ENCODE measurements around the gene LAG3.

Gene LAG3

GRCh38 chr12:6791931-6792520 lies 19.7 kb downstream of the LAG3 start:
- no peak for DNase-seq

DNA sequence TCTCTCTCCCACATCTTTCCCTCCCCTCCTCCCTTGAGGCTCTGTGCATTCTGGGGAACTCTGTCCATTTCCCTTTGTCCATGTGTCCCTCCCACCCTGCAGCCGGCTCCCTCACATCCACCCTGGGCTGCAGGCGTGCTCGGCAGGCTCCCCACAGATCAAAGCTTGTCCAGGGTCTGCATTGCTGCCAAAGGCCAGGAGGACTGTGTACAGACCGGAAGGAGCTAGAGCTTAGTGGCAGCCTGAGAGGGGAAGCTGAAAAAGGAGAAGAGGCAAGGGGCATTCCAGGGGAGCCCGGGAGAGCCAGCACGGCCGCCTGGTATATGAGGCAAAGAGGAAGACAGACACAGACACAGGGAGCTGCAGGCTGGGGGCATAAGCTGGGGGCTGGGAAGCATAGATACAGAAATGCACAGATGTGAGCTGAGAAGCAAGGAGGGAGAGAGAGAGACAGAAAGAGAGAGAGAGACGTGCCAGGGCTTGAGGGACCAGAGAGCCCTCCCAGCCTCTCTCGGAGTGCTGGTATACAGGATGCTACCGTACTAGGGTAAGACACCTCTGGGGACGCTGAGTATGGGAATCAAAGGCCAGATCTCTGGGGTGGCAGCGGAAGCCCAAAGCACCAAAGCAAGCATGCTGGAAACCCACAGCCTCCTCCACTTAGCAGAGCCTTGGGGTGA lies 20.3 kb downstream of the LAG3 start:
- DNase-seq, result no peak

GRCh38 chr12:6795088-6795487 lies 22.8 kb downstream of the LAG3 start:
- no peak for DNase-seq

DNA sequence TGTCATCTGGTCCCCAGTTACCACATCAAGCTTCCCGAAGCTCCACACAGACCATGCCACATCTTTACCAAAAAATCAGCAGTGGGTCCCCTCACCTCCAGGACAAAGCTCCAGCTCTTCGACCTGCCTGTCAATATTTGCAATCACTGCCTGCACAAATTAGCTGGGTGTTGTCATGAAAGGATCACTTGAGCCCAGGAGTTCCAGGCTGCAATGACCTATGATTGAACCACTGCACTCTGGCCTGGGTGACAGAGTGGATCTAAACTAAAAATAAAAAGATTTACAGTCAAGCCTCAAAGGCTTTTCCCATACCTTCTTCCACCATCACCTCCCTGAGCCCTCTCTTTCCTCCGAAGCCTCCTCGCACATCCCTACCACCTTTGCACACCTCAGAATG lies 24.3 kb downstream of the LAG3 start:
- no peak for DNase-seq

- DNase-seq, result no peak
Observed at GRCh38 chr12:6799147-6799546, 26.8 kb downstream of the LAG3 start.

GRCh38 chr12:6807170-6807569 lies 34.9 kb downstream of the LAG3 start:
- no peak for DNase-seq

DNA sequence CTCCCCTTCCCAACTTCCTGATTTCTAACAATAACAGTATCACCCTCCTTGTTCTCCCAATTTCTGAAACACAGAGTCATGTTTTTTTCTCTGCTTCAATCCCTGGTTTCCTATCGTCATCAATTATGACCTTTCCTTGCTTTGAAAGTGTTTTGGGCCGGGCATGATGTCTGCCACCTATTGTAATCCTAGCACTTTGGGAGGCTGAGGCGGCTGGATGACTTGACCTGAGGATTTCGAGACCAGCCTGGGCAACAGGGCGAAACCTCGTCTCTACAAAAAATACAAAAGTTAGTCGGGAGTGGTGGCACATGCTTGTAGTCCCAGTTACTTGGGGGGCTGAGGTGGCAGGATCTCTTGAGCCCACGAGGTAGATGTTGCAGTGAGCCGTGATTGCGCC lies 36.7 kb downstream of the LAG3 start:
- DNase-seq, result no peak

GRCh38 chr12:6810758-6811157 lies 38.4 kb downstream of the LAG3 start:
- no peak for DNase-seq

- DNase-seq, result no peak
Observed at GRCh38 chr12:6813363-6813762, 41.0 kb downstream of the LAG3 start.

- no peak for DNase-seq
Observed at GRCh38 chr12:6816598-6816997, 44.3 kb downstream of the LAG3 start.

- no peak for DNase-seq
Observed at GRCh38 chr12:6817098-6817497, 44.8 kb downstream of the LAG3 start.

GRCh38 chr12:6817662-6818157 lies 45.4 kb downstream of the LAG3 start:
- DNase-seq, result no peak

GRCh38 chr12:6818222-6818621 lies 45.9 kb downstream of the LAG3 start:
- DNase-seq, result no peak

GRCh38 chr12:6818645-6819044 lies 46.3 kb downstream of the LAG3 start:
- no peak for DNase-seq

GRCh38 chr12:6819106-6820030 lies 47.0 kb downstream of the LAG3 start:
- DNase-seq, result no peak

GRCh38 chr12:6820166-6820565 lies 47.8 kb downstream of the LAG3 start:
- no peak for DNase-seq

- peak; percentile 72 for DNase-seq
Observed at GRCh38 chr12:6821591-6822425, 49.5 kb downstream of the LAG3 start, which contains the start of gene GPR162. TSS of gene GPR162 (plus strand) at chr12:6821821. CDS start at chr12:6823899, 2,078 bp downstream.

DNA sequence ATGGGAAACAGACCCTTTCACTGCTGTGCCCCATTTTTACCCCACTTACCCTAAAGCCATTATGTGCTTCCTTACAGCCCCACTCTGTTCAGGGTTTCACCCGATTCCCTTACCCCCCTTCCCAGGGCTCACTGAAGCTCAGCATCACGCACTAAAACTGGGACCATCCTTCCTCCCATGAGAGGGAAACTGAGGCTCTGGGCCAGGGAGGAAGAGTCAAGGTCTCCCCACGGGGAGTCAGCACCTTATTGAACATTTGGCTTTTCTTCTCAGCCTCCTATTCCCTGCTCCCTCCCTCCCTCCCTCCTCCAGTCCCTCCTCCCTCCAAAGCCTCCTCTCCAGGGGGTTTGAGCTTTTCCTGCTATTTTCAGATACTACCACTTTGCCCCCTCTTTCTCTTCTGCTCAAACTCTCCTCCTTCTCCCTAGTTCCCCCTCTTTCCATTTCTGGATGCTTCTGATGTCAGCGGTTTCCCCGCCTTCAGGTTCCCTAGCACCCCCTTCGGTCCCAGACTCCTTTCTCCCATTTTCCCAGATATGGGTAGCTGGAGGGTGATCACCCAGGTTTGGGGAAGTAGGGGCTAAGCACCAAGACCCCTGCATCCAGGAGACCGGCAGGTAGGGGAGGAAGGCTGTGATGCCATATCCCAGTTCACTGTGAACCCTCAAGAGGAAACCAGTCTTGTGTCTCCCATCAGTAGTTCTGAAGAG lies 50.3 kb downstream of the LAG3 start:
- no peak for DNase-seq

GRCh38 chr12:6823182-6824084 lies 51.1 kb downstream of the LAG3 start:
- DNase-seq, result no peak

DNA sequence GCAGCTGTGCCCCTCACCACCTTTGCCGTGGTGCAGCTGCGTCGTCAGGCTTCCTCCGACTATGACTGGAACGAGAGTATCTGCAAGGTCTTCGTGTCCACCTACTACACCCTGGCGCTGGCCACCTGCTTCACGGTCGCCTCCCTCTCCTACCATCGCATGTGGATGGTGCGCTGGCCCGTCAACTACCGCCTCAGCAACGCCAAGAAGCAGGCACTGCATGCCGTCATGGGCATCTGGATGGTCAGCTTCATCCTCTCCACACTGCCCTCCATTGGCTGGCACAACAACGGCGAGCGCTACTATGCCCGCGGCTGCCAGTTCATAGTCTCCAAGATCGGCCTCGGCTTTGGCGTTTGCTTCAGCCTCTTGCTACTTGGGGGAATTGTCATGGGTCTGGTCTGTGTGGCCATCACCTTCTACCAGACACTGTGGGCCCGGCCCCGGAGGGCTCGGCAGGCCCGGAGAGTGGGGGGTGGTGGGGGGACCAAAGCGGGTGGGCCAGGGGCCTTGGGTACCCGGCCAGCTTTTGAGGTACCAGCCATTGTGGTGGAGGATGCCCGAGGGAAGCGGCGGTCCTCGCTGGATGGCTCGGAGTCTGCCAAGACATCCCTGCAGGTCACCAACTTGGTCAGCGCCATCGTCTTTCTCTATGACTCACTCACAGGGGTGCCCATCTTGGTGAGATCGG lies 51.9 kb downstream of the LAG3 start:
- no peak for DNase-seq

All from DMS79 (cell line).